GM10248 (cell line): ENCODE measurements around the gene ARID5A.

Experiments
- CTCF ChIA-PET: fragments of 300-600 bp; sonication (Branson Sonifier 250); formaldehyde crosslinking; extraction: SDS; loops from one replicate; lab custom pipeline; 2021; ENCODE audit warnings: antibody characterized with exemption; lab: Yijun Ruan, JAX
- POLR2A ChIA-PET: fragments of 350-650 bp; sonication (Branson Sonifier 250); formaldehyde crosslinking; extraction: SDS; loops from one replicate; lab custom pipeline; 2020; ENCODE audit warnings: antibody characterized with exemption; lab: Yijun Ruan, JAX
- DNase-seq: peaks from one replicate; pipeline ENCODE4 v3.0.0; 2012; ENCODE audit errors: extremely low spot score
- TF ChIP-seq, protein P1 (sequence below): IDR thresholded peaks from 2 replicates; pipeline ENCODE4 v1.5.1; 2012; ENCODE audit warnings: mild to moderate bottlenecking, low read depth; ENCODE audit errors: extremely low read depth, missing control alignments, control extremely low read depth

ARID5A gene

DNA sequence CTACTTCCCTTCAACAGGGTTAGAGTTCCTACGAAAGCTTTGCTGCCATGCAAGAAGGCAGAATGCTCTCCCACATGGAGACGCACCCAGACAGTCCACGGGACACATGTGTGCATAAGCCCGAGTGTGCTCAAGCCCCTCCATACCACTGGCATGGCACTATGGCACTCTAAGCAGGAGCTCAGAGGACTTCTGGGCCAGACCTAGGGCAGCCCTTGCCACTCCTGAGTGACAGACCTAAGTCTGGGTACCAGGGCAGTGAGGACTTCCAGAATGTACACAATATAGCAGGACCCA is 11.4 kb upstream of the ARID5A start:
- no peak for DNase-seq
- TF ChIP-seq, protein P1, sequence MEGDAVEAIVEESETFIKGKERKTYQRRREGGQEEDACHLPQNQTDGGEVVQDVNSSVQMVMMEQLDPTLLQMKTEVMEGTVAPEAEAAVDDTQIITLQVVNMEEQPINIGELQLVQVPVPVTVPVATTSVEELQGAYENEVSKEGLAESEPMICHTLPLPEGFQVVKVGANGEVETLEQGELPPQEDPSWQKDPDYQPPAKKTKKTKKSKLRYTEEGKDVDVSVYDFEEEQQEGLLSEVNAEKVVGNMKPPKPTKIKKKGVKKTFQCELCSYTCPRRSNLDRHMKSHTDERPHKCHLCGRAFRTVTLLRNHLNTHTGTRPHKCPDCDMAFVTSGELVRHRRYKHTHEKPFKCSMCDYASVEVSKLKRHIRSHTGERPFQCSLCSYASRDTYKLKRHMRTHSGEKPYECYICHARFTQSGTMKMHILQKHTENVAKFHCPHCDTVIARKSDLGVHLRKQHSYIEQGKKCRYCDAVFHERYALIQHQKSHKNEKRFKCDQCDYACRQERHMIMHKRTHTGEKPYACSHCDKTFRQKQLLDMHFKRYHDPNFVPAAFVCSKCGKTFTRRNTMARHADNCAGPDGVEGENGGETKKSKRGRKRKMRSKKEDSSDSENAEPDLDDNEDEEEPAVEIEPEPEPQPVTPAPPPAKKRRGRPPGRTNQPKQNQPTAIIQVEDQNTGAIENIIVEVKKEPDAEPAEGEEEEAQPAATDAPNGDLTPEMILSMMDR, result no peak
- CTCF ChIA-PET, result interaction anchor here (1.1 to 26.6 kb wide), 3 partner anchors 12 to 249 kb away, joined by 3 to 349 read pairs (median 78); partner anchors contain the start of genes ARID5A and NEURL3
- POLR2A ChIA-PET, result interaction anchor here (1.0 kb wide), 1 partner anchor 13 kb away, joined by 5 read pairs; no protein-coding TSS in a partner anchor

DNA sequence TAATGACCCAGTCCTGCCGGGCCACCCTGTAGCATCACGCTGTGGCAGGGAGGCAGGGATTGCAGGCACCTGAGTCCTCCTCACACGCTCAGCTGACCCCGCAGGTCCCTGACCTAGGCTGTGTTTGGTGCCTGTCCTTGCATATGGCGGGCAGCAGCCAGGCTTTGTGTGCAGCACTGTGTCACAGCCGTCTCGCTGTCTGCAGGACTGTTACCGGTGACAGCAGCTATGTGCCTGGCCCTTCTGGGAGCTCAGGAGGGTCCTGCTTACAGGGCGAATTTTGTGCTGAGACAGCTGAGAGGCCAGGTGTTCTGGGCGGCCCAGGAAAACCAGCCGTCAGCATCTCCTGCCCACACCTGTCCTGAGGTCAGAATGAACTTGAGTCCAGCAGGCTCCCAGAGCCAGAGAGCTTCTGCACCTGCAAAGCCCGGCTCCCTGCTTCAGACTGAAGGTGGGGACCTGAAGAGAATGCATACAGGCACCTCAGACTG is 10.4 kb upstream of the ARID5A start:
- CTCF ChIA-PET, result interaction anchor here (0.7 to 26.6 kb wide), 6 partner anchors 9 to 118 kb away, joined by 3 to 349 read pairs (median 40); partner anchors contain the start of genes ARID5A and NEURL3
- POLR2A ChIA-PET, result interaction anchor here (1.6 kb wide), 1 partner anchor 13 kb away, joined by 14 read pairs; no protein-coding TSS in a partner anchor
- no peak for DNase-seq
- TF ChIP-seq, protein P1, result no peak

DNA sequence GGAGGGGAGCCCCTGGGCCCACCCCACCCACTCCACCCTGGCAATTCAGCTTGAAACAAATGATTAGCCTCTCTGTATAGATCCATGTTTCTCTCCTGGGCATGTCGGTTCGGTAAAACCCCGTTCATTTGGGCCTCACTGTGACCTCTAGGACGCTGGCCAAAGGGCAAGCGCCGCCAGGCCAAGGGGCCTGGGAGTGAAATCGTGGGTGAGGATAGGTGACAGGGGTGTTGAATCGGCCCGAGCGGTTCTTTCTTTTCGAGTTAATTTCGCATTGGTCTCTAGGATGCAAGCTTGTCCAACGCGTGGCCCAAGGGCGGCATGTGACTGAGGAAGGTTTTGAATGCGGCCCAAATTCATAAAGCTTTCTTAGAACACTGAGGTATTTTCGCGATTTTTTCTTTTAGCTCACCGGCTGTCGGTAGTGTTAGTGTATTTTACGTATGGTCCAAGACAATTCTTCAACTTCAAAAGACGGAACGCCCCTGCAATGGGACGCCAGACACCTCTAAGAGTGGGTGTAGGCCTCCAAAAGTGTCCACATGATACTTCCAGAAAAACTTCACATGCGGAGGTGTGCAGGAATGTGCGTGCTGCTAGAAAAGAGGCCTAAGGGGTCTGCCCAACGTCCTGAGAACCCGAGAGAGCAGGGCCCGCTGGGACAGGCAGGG is 9.8 kb upstream of the ARID5A start:
- TF ChIP-seq, protein P1, result no peak
- no peak for DNase-seq
- ChIA-PET CTCF (interaction anchor here (0.7 to 26.6 kb wide), 8 partner anchors 9 to 364 kb away, joined by 3 to 349 read pairs (median 8); partner anchors contain the start of genes ARID5A and NEURL3), POLR2A (interaction anchor here (0.6 to 1.6 kb wide), 5 partner anchors 9 to 374 kb away, joined by 4 to 14 read pairs (median 8); no protein-coding TSS in a partner anchor)

DNA sequence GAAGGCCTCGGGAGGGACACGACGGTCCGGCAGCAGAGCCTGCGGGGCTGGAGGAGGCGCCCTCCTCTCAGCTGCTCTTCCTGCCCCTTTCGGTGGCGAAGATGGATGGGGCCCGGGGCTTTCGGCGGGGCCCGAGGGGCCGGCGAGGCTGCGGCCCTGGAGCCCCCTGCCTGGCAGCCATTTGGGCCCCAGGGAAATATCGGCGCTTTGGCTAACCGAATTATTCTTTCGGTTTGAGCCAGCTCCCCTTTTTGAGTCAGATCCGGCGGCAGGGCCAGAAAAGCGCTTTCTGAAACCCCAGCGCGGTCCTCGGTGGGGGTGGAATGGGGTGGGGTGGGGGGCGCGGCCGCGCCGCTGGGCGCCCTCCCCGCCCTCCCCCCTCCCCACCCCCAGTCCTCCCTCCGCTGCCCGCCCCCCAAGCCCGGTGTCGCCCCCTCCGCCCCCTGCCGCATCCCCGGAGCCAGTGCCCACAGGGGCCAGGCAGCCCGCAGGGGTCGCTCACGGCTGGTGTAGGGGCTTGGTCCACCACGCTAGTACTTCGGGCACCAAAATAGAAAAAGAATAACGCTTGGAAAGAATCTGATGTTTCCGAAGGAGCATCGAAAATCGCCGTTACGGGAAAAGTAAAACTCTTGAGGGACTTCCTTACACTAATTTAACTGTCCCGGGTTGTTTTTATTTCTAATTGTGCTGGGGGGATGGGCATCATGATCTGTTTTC is 9.1 kb upstream of the ARID5A start:
- peak; percentile 83 for DNase-seq
- TF ChIP-seq, protein P1, result peak; percentile 29
- POLR2A ChIA-PET, result interaction anchor here (0.6 to 1.6 kb wide), 7 partner anchors 8 to 374 kb away, joined by 4 to 14 read pairs (median 5); no protein-coding TSS in a partner anchor
- CTCF ChIA-PET, result interaction anchor here (0.9 to 26.6 kb wide), 8 partner anchors 8 to 364 kb away, joined by 3 to 349 read pairs (median 8); partner anchors contain the start of genes ARID5A and NEURL3

DNA sequence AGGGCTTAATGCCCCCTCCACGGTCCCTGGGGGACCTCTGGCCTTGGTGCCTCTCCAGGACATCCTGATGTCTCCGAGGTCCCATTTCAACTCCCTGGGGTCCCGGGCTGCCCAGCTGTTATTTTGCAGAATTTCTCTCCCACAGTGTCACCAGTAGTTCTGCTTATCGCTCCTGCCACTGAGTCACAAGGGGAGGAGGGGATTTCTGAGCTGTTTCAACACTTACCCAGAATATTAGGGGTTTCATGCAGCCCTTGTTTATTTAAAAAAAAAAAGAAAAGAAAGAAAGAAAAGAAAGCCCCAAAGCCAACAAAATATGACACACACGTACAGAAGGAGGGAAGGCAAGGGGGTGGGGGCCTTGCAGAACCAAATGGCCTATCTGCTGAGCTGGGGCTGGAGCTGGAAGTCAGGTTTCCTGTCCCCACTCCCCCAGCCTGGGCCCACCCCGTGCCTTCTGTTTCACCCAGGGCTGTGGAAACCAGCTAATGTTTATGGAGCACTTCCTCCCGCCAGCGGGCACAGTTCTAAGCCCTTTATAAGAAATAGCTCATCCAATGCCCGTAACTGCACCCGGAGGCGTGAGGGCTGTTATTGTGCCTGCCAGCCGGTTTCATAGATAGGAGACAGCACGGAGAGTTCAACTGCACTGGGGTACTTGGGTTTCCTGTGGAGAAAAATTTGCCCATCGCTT is 8.4 kb upstream of the ARID5A start:
- ChIA-PET CTCF (interaction anchor here (1.3 to 26.6 kb wide), 5 partner anchors 13 to 160 kb away, joined by 3 to 349 read pairs (median 72); partner anchors contain the start of genes ARID5A and NEURL3), POLR2A (interaction anchor here (0.6 to 1.3 kb wide), 4 partner anchors 9 to 193 kb away, joined by 3 to 4 read pairs (median 4); partner anchors contain the start of gene NCAPH)
- no peak for DNase-seq
- TF ChIP-seq, protein P1, result no peak
